ENCODE measurements around the gene FNDC11. TPM values are rescaled to one million over a fixed set of nuclear protein-coding genes. Genes with fewer than 3 reads are reported as not detected.
"Not testable (repeated sequence)": the region's sequence is repeated elsewhere in the genome, so short reads cannot be mapped to it uniquely, and the experiment has no call there.

Gene FNDC11
- total RNA-seq, 1 donor from 2014 or later = 0.75 TPM

DNA sequence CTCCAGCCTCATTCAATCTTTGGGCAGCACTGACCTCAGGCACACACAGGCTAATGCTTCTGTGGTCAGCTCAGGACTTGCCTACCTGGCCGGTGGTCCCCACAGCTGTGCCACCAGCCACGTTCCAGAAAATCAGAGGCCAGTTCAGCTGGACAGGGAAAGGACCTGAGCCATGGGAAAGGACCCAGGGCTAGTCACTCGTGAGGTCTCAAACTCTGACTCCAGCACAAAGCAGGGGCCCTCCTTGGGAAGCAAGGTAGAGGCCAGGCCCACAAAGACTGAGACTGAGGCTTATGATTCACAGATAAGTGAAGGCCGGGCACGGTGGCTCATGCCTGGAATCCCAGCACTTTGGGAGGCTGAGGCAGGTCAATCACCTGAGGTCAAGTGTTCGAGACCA, 42.5 kb downstream of the FNDC11 start:
- DNase-seq (ENCODE audit: low read depth) = no peak

DNA sequence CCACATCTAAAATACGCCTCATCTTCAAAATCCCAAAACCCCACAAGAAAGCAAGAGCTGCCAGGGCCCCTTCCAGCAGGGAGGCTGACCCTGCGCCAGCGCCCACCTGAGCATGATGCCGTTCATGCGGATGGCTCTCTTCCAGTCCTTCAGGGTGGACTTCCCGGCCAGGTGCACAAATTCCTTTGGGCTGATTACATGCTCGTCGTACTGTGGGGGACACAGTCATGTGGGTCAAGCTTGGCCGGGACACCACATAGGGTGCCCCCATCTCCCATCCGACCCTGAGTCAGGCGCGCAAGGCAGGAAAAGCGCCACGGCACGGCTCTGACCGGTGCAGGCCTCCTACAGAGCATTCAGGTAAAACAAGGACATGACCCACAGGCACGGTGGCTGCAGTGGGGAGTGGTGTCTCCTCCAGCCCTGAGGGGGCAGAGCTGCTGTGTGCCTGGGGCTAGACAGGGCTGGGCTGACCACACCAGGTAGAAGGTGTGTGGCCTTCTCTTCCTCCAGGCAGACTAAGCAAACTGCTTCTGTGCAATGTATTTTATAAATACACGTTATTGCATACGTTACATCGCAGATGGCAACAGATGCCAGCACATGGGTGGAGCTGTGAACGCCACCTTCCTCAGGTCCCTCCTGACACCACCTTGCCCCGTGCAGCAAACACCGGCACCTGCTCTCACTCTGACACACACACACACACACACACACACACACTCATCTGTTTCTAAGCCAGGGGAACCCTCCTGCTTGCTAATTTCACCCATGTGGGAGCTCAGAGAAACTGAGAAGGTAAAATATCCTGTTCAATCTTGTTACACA, 43.9 kb downstream of the FNDC11 start:
- DNase-seq (ENCODE audit: low read depth) = no peak

DNA sequence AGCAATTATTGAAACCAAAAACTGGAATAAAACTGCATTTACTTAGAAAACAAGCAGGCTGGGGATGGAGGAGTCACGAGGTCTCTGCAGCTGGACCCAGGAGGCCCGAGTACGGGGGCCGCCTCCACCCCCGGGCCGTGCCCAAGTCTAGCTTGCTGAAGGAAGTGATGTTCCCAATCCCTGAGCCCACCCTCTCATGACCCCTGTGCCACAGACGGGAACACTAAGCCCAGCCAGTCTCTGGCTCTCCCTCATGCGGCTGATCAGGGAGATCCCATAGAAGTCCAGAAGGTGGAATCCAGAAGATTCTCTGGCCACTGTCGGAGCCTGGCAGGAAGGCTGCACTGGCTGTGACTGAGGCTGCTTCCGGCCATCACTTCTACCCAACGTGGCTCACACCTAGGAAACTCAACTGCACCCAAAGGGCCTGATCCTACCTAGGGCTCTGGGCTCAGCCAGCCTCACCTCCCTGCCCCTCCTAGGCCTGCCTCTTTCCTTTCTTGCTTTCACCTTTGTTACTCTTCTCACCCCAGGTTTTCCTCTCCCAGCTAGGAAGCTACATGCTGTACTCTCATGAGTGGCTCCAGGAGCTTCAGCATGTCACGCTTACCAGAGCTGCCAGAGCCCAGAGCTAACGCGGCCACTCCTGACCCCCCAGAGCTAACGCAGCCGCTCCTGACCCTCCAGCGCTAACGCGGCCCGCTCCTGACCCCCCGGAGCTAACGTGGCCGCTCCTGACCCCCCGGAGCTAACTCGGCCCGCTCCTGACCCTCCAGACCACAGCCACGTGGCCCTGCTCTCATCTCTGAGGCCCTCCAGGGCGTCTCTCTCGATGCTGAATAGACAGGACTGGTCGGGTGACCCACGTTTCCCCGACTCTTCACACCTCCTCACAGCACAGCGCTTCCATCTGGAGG, 44.8 kb downstream of the FNDC11 start:
- DNase-seq (ENCODE audit: low read depth) = no peak

- DNase-seq (ENCODE audit: low read depth) = no peak
These were observed 45.6 kb downstream of the FNDC11 start for GRCh38 chr20:63599396-63600050.

DNA sequence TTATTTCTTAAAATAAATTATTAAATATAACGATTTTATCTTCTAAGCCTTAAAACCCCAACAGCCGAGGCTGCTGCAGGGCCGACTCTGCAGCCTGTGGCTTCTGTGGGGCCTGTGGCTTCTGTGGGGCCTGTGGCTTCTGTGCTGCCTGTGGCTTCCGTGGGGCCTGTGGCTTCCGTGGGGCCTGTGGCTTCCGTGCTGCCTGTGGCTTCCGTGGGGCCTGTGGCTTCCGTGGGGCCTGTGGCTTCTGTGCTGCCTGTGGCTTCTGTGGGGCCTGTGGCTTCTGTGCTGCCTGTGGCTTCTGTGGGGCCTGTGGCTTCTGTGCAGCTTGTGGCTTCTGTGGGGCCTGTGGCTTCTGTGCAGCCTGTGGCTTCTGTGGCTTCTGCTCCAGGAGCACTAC, 47.7 kb downstream of the FNDC11 start:
- DNase-seq (ENCODE audit: low read depth) = not testable (repeated sequence)

DNA sequence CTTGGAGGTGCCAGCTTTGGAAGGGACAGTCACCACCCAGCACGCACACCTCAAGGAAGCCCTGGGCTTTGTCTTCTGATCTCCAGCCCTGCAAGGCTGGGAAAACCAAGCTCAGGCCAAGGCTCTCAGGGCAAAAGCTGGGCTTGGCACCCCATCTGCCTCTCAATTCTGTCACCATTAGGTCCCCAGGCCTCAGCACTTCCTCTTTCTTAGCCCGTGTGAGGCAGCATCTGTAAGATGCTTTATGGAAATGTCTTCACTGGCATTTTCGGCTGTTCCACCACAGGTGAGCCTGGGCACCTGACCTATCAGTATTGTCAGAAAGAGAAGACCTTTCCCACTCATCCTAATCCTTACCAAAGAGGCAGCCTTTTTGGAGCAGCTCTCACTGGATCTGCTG, 48.4 kb downstream of the FNDC11 start:
- DNase-seq (ENCODE audit: low read depth) = no peak

Other genes with a start within 250 kb of the FNDC11 start
- gene CHRNA4, start 192.8 kb upstream of the FNDC11 start, total RNA-seq = not detected in 2 replicates
- not detected in 2 replicates for gene KCNQ2, start 81.5 kb upstream of the FNDC11 start, total RNA-seq
- gene EEF1A2, start 55.1 kb upstream of the FNDC11 start, total RNA-seq = 456 and 555 TPM in 2 replicates
- 230 and 275 TPM in 2 replicates for gene PPDPF, start 33.4 kb upstream of the FNDC11 start, total RNA-seq
- 2.1 and 5.2 TPM in 2 replicates for gene PTK6, start 16.8 kb upstream of the FNDC11 start, total RNA-seq
- not detected in 2 replicates for gene SRMS, start 6.4 kb upstream of the FNDC11 start, total RNA-seq
- gene HELZ2, start 20.1 kb downstream of the FNDC11 start, total RNA-seq = 15.5 and 17.9 TPM in 2 replicates
- gene GMEB2, start 72.9 kb downstream of the FNDC11 start, total RNA-seq = 12.4 and 14.3 TPM in 2 replicates
- gene STMN3, start 99.3 kb downstream of the FNDC11 start, total RNA-seq = 13.8 and 14.7 TPM in 2 replicates
- gene RTEL1, start 104.2 kb downstream of the FNDC11 start, total RNA-seq = 12.2 and 16.6 TPM in 2 replicates
- gene TNFRSF6B, start 142.5 kb downstream of the FNDC11 start, total RNA-seq = 4.9 and 5.2 TPM in 2 replicates
- gene ARFRP1, start 153.8 kb downstream of the FNDC11 start, total RNA-seq = 47.1 and 63.1 TPM in 2 replicates
- 21.4 and 33.2 TPM in 2 replicates for gene ZGPAT, start 153.9 kb downstream of the FNDC11 start, total RNA-seq
- gene LIME1, start 182.5 kb downstream of the FNDC11 start, total RNA-seq = 9.4 and 13.6 TPM in 2 replicates
- 96.8 and 104 TPM in 2 replicates for gene SLC2A4RG, start 185.6 kb downstream of the FNDC11 start, total RNA-seq

Data from myocyte (in vitro differentiated cells).